Suppressor macrophage treated with lipopolysaccharide for 1 hour (primary cell): ENCODE measurements around the gene AMY2A.
A peak's percentile ranks its signal among the peaks of the same experiment; 100 is the strongest.
"Not testable (repeated sequence)": the region's sequence is repeated elsewhere in the genome, so short reads cannot be mapped to it uniquely, and the experiment has no call there.

Experiments
- DNase-seq, 3 donors: peaks; one replicate each; pipeline ENCODE4 v3.0.0-alpha.2; 2020 to 2022

Gene AMY2A

GRCh38 chr1:103616994-103617477 is at the start of gene AMY2A:
TSS of gene AMY2A (plus strand) at chr1:103617427. CDS start at chr1:103617441, 14 bp downstream.
- DNase-seq: not testable (repeated sequence)

- DNase-seq: no peak
Measured at GRCh38 chr1:103569493-103569892, 47.7 kb upstream of the AMY2A start.

GRCh38 chr1:103571289-103571688 is 45.9 kb upstream of the AMY2A start, which contains the start of gene AMY2B:
TSS of gene AMY2B (plus strand) at chr1:103571589. CDS start at chr1:103571603, 14 bp downstream.
- not testable (repeated sequence) for DNase-seq

DNA sequence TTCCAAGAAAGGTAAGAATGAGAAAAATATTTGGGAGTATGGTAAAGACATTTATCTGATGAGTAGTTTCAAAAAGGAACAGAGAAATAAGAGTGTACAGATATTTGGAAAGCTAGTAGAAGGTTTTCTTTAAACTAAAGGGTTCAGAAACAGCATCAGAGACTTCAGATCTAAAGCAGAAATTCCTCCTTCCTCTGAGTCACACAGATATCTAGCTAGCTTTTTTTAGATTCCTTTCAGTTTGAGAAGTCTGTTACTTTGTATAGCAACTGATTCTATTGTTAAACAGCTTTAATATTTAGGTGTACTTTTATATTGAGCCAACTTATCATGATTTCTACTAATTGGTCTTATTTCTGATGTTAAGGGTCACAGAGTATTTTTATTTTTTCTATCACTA is 41.2 kb upstream of the AMY2A start:
- peak in 1 of 3 donors; percentile 15 for DNase-seq

DNA sequence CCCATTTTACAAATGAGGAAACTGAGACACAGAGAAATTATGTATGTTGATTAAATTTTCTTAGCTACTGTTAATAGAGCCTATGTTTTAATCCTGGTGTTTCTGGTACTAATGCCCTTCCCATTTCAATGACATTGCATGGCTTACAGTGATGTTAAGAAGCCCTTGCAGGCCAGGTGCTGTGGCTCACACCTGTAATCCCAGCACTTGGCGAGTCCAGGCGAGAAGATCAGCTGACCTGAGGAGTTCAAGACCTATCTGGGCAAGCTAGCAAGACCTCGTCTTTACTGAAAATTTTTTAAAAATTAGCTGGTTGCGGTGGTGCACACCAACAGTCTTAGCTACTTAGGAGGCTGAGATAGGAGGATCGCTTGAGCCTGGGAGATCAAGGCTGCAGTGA is 40.4 kb upstream of the AMY2A start:
- not testable (repeated sequence) for DNase-seq

GRCh38 chr1:103582464-103582863 is 34.8 kb upstream of the AMY2A start:
- no peak for DNase-seq

- DNase-seq: no peak
Measured at GRCh38 chr1:103583887-103584286, 33.3 kb upstream of the AMY2A start.

DNA sequence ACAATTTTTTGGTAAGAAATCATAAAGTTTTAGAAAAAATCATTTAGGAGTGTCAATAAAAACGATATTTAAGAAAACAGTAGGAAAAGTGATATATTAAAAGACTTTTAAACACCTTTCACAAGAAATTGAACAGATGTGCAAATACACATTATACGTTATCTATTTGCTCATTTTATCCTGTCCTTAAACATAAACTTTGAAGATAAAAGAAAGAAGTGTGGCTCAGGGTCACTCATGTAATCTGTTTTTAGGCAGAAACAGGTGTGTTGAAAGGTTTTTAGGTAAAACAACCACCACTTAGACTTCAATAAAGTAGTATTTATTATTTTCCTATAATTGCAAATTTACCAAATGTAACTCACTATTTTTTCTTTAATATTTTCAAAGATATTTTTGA is 32.7 kb upstream of the AMY2A start:
- DNase-seq: no peak

DNA sequence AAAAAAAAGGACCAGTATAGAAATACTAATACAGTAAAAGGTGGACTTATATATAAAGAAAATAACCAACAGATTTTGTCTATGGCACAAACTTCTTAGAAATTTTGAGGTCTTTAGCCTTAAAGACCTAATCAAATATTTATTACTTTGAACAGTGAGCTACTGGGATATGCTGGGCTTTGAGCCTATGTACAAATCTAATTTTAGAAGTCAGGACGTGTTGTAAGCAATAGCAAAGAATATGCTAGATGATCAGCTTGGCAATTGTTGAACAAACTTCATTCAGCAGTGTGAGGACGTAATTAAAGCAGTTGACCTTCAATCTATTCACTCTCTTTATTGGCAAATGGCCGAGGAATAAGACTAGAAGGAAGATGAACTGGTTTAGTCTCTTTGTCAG is 14.5 kb upstream of the AMY2A start:
- DNase-seq: not testable (repeated sequence)

GRCh38 chr1:103616362-103616761 is 865 bp upstream of the AMY2A start:
- DNase-seq: no peak

DNA sequence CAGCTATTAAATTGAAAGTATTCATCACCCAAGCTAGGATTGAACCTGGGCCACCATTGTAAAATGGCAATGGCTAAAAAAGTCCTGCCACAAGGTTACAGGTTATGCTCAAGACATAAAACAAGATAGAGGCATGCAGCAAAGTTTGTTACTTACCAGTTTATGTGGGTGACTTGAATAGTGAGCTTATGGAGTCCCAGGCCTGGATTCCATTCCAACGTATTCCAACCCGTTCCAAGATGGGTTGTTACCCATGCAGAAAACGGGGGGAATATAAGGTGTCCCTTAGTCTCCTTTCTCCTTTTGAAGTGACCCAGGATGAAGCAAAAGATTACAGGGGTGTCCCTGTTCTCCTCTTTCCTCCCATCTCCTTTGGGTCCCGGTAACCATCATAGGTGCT is 10.2 kb downstream of the AMY2A start:
- not testable (repeated sequence) for DNase-seq

GRCh38 chr1:103641194-103641593 is 24.0 kb downstream of the AMY2A start:
- not testable (repeated sequence) for DNase-seq

DNA sequence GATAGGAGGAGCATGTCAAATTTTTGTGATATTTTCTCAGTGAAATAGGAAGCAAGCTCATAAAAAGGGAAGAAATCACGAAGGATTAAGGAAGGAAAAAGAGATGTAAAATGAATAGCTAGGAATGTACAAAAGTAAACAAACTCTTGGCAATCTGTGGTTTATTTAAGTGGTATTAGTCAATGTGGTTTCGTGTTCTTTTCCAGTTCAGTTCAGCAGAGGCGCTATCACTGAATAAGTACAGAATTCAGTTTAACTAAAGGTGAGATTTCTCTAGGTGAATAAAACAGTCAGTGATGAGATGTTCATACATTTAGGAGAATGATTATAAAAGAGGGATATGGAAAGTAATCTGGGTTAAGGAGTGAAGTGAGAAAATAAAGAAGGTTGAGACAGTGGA is 26.7 kb downstream of the AMY2A start:
- DNase-seq: not testable (repeated sequence)

GRCh38 chr1:103650305-103650704 is 33.1 kb downstream of the AMY2A start:
- DNase-seq: not testable (repeated sequence)

DNA sequence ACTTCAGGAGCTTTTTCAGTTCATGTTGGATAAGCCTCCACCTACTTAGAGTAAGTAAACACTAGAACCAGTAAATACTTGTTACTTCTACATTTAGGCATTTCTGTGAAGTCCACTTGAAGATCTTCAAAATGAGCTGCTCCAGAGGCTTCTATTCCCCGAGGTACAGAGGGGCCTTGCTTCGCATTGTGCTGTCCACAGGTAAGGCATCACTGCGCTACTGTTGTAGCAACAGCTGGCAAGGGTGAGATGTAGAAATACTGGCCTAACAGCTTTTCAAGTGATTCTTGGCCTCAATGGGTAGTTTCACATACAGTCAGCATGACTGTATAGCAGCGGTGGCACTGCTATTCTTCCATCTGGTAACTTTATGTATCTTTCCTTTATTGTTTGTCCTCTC is 33.7 kb downstream of the AMY2A start:
- not testable (repeated sequence) for DNase-seq

DNA sequence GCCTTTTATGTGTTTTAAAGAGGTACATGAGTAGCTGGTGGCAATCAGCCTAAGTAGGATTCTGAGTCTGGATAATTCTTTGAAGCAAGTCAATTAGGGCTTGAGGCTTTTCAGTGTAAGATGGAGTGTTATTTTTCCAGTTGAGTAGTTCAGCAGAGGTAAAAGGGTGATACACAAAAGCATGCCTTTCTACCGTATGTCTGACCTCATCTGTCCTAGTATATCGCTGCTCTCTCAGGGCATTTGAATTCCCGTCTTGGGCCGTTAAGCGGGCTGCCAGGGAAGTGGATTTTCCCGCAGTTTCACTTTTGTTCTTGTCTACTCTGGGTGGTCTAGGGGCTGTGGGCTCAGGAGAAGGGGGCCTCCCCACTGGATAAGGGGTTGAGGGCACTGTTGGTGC is 36.9 kb downstream of the AMY2A start:
- not testable (repeated sequence) for DNase-seq

- DNase-seq: not testable (repeated sequence)
Measured at GRCh38 chr1:103655460-103655859, 38.2 kb downstream of the AMY2A start, which contains the start of gene AMY1A. TSS of gene AMY1A (plus strand) at chr1:103655760. CDS start at chr1:103656331, 571 bp downstream.
